ENCODE measurements around the gene MAPKBP1.

Gene MAPKBP1

GRCh38 chr15:41849861-41850260 lies 75.6 kb downstream of the MAPKBP1 start:
- H3K36me3 ChIP-seq (ENCODE audit: control insufficient read depth, insufficient read depth, low read length): peaks cover 21% of the 10 kb centered on the region
- no peaks in the 10 kb centered on the region for H3K27me3 ChIP-seq (ENCODE audit: control insufficient read depth, insufficient read depth, low read length)
- H3K4me3 ChIP-seq (ENCODE audit: low read depth, low read length): no peak overlapping the region

GRCh38 chr15:41850482-41851166 lies 76.3 kb downstream of the MAPKBP1 start:
- Histone ChIP-seq H3K27me3 (ENCODE audit: control insufficient read depth, insufficient read depth, low read length) (no peaks in the 10 kb centered on the region), H3K4me1 (ENCODE audit: control insufficient read depth, insufficient read depth, low read length) (no peaks in the 10 kb centered on the region), H3K36me3 (ENCODE audit: control insufficient read depth, insufficient read depth, low read length) (peaks cover 21% of the 10 kb centered on the region), H3K4me3 (ENCODE audit: low read depth, low read length) (no peak overlapping the region), H3K9me3 (ENCODE audit: control insufficient read depth, insufficient read depth, low read length) (no peaks in the 10 kb centered on the region), H3K9ac (ENCODE audit: low read depth, low read length) (no peak overlapping the region)

More at GRCh38 chr15:41849861-41850260, 75.6 kb downstream of the MAPKBP1 start:
- Histone ChIP-seq H3K9me3 (ENCODE audit: control insufficient read depth, insufficient read depth, low read length) (no peaks in the 10 kb centered on the region), H3K9ac (ENCODE audit: low read depth, low read length) (peak overlapping the region; percentile 24), H3K4me1 (ENCODE audit: control insufficient read depth, insufficient read depth, low read length) (no peaks in the 10 kb centered on the region)

GRCh38 chr15:41851167-41851523 lies 76.9 kb downstream of the MAPKBP1 start:
- Histone ChIP-seq H3K9ac (ENCODE audit: low read depth, low read length) (no peak overlapping the region), H3K27me3 (ENCODE audit: control insufficient read depth, insufficient read depth, low read length) (no peaks in the 10 kb centered on the region), H3K36me3 (ENCODE audit: control insufficient read depth, insufficient read depth, low read length) (peaks cover 21% of the 10 kb centered on the region), H3K9me3 (ENCODE audit: control insufficient read depth, insufficient read depth, low read length) (no peaks in the 10 kb centered on the region), H3K4me1 (ENCODE audit: control insufficient read depth, insufficient read depth, low read length) (no peaks in the 10 kb centered on the region), H3K4me3 (ENCODE audit: low read depth, low read length) (no peak overlapping the region)

GRCh38 chr15:41851755-41852370 lies 77.6 kb downstream of the MAPKBP1 start:
- Histone ChIP-seq H3K9ac (ENCODE audit: low read depth, low read length) (no peak overlapping the region), H3K36me3 (ENCODE audit: control insufficient read depth, insufficient read depth, low read length) (peaks cover 16% of the 10 kb centered on the region), H3K4me1 (ENCODE audit: control insufficient read depth, insufficient read depth, low read length) (no peaks in the 10 kb centered on the region), H3K9me3 (ENCODE audit: control insufficient read depth, insufficient read depth, low read length) (no peaks in the 10 kb centered on the region), H3K27me3 (ENCODE audit: control insufficient read depth, insufficient read depth, low read length) (no peaks in the 10 kb centered on the region), H3K4me3 (ENCODE audit: low read depth, low read length) (no peak overlapping the region)

GRCh38 chr15:41852736-41853590 lies 78.7 kb downstream of the MAPKBP1 start:
- H3K27me3 ChIP-seq (ENCODE audit: control insufficient read depth, insufficient read depth, low read length): no peaks in the 10 kb centered on the region
- peaks cover 9% of the 10 kb centered on the region for H3K36me3 ChIP-seq (ENCODE audit: control insufficient read depth, insufficient read depth, low read length)
- H3K4me3 ChIP-seq (ENCODE audit: low read depth, low read length): no peak overlapping the region
- H3K9me3 ChIP-seq (ENCODE audit: control insufficient read depth, insufficient read depth, low read length): no peaks in the 10 kb centered on the region
- no peak overlapping the region for H3K9ac ChIP-seq (ENCODE audit: low read depth, low read length)
- no peaks in the 10 kb centered on the region for H3K4me1 ChIP-seq (ENCODE audit: control insufficient read depth, insufficient read depth, low read length)

GRCh38 chr15:41853831-41854230 lies 79.5 kb downstream of the MAPKBP1 start:
- no peak overlapping the region for H3K4me3 ChIP-seq (ENCODE audit: low read depth, low read length)
- no peaks in the 10 kb centered on the region for H3K4me1 ChIP-seq (ENCODE audit: control insufficient read depth, insufficient read depth, low read length)
- H3K27me3 ChIP-seq (ENCODE audit: control insufficient read depth, insufficient read depth, low read length): no peaks in the 10 kb centered on the region
- peaks cover 2% of the 10 kb centered on the region for H3K36me3 ChIP-seq (ENCODE audit: control insufficient read depth, insufficient read depth, low read length)
- H3K9ac ChIP-seq (ENCODE audit: low read depth, low read length): no peak overlapping the region
- no peaks in the 10 kb centered on the region for H3K9me3 ChIP-seq (ENCODE audit: control insufficient read depth, insufficient read depth, low read length)

GRCh38 chr15:41854443-41854842 lies 80.2 kb downstream of the MAPKBP1 start:
- Histone ChIP-seq H3K9me3 (ENCODE audit: control insufficient read depth, insufficient read depth, low read length) (no peaks in the 10 kb centered on the region), H3K27me3 (ENCODE audit: control insufficient read depth, insufficient read depth, low read length) (no peaks in the 10 kb centered on the region), H3K36me3 (ENCODE audit: control insufficient read depth, insufficient read depth, low read length) (no peaks in the 10 kb centered on the region), H3K4me1 (ENCODE audit: control insufficient read depth, insufficient read depth, low read length) (no peaks in the 10 kb centered on the region), H3K4me3 (ENCODE audit: low read depth, low read length) (no peak overlapping the region), H3K9ac (ENCODE audit: low read depth, low read length) (no peak overlapping the region)

- Histone ChIP-seq H3K9ac (ENCODE audit: low read depth, low read length) (no peak overlapping the region), H3K9me3 (ENCODE audit: control insufficient read depth, insufficient read depth, low read length) (no peaks in the 10 kb centered on the region), H3K4me3 (ENCODE audit: low read depth, low read length) (no peak overlapping the region), H3K4me1 (ENCODE audit: control insufficient read depth, insufficient read depth, low read length) (no peaks in the 10 kb centered on the region), H3K27me3 (ENCODE audit: control insufficient read depth, insufficient read depth, low read length) (no peaks in the 10 kb centered on the region), H3K36me3 (ENCODE audit: control insufficient read depth, insufficient read depth, low read length) (no peaks in the 10 kb centered on the region)
Observed at GRCh38 chr15:41855261-41855961, 81.1 kb downstream of the MAPKBP1 start.

- Histone ChIP-seq H3K27me3 (ENCODE audit: control insufficient read depth, insufficient read depth, low read length) (no peaks in the 10 kb centered on the region), H3K36me3 (ENCODE audit: control insufficient read depth, insufficient read depth, low read length) (no peaks in the 10 kb centered on the region), H3K4me1 (ENCODE audit: control insufficient read depth, insufficient read depth, low read length) (no peaks in the 10 kb centered on the region), H3K9me3 (ENCODE audit: control insufficient read depth, insufficient read depth, low read length) (no peaks in the 10 kb centered on the region), H3K4me3 (ENCODE audit: low read depth, low read length) (no peak overlapping the region), H3K9ac (ENCODE audit: low read depth, low read length) (no peak overlapping the region)
Observed at GRCh38 chr15:41856262-41856661, 82.0 kb downstream of the MAPKBP1 start.

- H3K27me3 ChIP-seq (ENCODE audit: control insufficient read depth, insufficient read depth, low read length): no peaks in the 10 kb centered on the region
- H3K9ac ChIP-seq (ENCODE audit: low read depth, low read length): no peak overlapping the region
- no peaks in the 10 kb centered on the region for H3K9me3 ChIP-seq (ENCODE audit: control insufficient read depth, insufficient read depth, low read length)
- no peak overlapping the region for H3K4me3 ChIP-seq (ENCODE audit: low read depth, low read length)
- H3K4me1 ChIP-seq (ENCODE audit: control insufficient read depth, insufficient read depth, low read length): no peaks in the 10 kb centered on the region
- H3K36me3 ChIP-seq (ENCODE audit: control insufficient read depth, insufficient read depth, low read length): no peaks in the 10 kb centered on the region
Observed at GRCh38 chr15:41856716-41857115, 82.4 kb downstream of the MAPKBP1 start.

- Histone ChIP-seq H3K9ac (ENCODE audit: low read depth, low read length) (no peak overlapping the region), H3K27me3 (ENCODE audit: control insufficient read depth, insufficient read depth, low read length) (no peaks in the 10 kb centered on the region), H3K9me3 (ENCODE audit: control insufficient read depth, insufficient read depth, low read length) (no peaks in the 10 kb centered on the region), H3K36me3 (ENCODE audit: control insufficient read depth, insufficient read depth, low read length) (no peaks in the 10 kb centered on the region), H3K4me1 (ENCODE audit: control insufficient read depth, insufficient read depth, low read length) (no peaks in the 10 kb centered on the region), H3K4me3 (ENCODE audit: low read depth, low read length) (no peak overlapping the region)
Observed at GRCh38 chr15:41857316-41857715, 83.0 kb downstream of the MAPKBP1 start.

Measured in iPS-15b (cell line).